ENCODE data around the gene FAM83F. TPM values are rescaled to one million over a fixed set of nuclear protein-coding genes. Genes with fewer than 3 reads are reported as not detected.
A peak's percentile ranks its signal among the peaks of the same experiment; 100 is the strongest.

Gene FAM83F
- total RNA-seq, 5 donors from 2014 or later (not counting 1 experiment from before 2014, with no cell fraction given) = 0.26 to 4.9 (median 0.79) TPM

DNA sequence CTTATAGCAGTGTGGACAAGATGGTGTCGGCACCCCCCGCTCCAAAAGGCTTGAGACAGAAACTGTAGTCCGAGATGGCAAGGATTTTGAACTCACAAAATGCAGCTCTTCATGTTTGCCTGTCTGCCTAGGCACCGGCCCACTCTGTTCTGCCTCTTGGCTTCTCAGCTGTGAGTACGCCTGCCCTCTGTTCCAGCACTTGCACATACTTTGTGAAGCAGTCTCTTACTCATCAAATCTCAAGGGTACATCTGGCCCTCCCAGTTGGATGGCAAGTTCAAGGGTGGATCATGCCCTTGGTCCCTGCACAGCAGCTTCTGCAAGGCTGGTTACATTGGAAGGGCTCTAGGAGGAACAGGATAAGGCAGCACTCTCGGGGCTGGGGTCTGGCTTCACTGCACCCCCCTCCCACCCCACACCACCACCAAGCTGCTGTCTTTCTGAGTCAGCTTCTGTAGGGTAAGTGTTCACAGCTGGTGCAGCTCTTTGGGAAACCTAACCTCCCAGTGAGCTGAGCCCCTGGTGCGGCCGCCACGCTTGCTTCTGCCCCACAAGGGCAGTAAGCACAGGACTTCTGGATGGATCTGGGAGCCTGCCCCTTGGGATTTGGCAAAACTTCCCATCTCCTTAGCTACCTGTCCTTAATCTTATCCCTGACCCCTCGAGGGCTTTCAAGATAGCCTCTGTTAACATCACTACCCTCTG lies 37.2 kb downstream of the FAM83F start:
- H3K9me3 ChIP-seq = no peaks in the 10 kb centered on the region
- no peak overlapping the region for H3K27ac ChIP-seq (ENCODE audit: low read length)
- Mint-ChIP-seq H3K4me1 (peaks cover 4 to 6% (median 4%) of the 10 kb centered on the region in 3 donors), H3K36me3 (no peaks in the 10 kb centered on the region), H3K9me3 (no peaks in the 10 kb centered on the region), H3K4me3 (no peak overlapping the region), H3K27ac (no peak overlapping the region), H3K27me3 (no peaks in the 10 kb centered on the region)
- POLR2A ChIA-PET = interaction anchor here (0.5 to 0.6 kb wide), 2 partner anchors 698 to 1043 kb away, joined by 3 to 5 read pairs; no protein-coding TSS in a partner anchor
- H3K27me3 ChIP-seq (replicated peaks in 1 of 2; ENCODE audit: control insufficient read depth in 2 of 2, extremely low read depth in 1 of 2, insufficient read depth in 2 of 2, low read length in 1 of 2) = peaks cover 0 to 27% of the 10 kb centered on the region in 2 experiments
- no peaks in the 10 kb centered on the region for H3K36me3 ChIP-seq (ENCODE audit: control insufficient read depth in 2 of 2, extremely low read depth in 1 of 2, insufficient read depth in 1 of 2, low read length in 1 of 2)
- DNase-seq = no peak
- CTCF ChIA-PET = no interaction called here
- 75% methylated on average over 4 of the region's 10 CpGs for WGBS (ENCODE audit: insufficient coverage)
- no peak overlapping the region for H3K4me3 ChIP-seq (ENCODE audit: control insufficient read depth in 1 of 2, extremely low read depth in 1 of 2, low read length in 1 of 2)
- H3K4me1 ChIP-seq (ENCODE audit: control insufficient read depth in 1 of 2, extremely low read depth in 1 of 2, insufficient read depth in 2 of 2, low read length in 2 of 2) = peaks cover 0 to 15% of the 10 kb centered on the region in 2 experiments
- no peak for ATAC-seq (replicated peaks in 1 of 4)

DNA sequence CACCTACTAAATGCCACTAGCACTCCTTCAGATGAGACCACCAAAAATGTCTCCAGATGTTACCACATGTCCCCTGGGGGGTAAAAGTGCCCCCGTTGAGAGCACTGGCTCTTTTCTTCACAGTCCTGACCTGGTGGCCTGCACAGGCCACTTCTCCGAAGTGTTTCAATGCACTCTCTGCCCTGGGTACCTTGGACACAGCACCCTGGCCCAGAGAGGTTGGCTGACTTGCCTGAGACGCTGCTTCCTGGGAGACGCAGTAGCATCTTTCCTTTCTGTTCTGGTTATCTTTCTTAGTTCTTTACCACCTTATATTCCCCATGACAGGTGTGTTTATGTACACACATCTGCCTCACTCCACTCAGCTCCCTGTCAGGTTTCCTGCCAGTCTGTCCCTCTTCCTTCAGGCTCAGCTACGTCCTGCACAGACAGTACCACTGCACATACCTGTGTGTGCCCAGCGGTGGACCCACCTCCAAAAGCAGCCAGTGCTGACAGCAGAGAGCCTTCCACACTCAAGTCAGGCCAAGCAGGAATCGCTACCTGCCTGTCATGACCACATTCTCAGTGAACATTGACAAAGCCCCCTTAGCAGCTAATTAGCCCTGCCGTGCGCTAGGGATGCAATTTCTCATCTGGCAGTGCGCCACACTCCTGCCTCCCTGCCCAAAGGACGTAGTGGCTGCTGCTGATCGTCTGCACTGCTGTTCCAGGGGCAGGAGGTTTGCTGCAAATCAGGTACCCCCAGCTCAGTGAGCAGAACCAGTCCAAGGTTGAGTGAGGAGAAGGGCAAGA lies 39.0 kb downstream of the FAM83F start:
- Histone ChIP-seq H3K27ac (ENCODE audit: low read length) (no peak overlapping the region), H3K36me3 (ENCODE audit: control insufficient read depth in 2 of 2, extremely low read depth in 1 of 2, insufficient read depth in 1 of 2, low read length in 1 of 2) (no peaks in the 10 kb centered on the region), H3K27me3 (replicated peaks in 1 of 2; ENCODE audit: control insufficient read depth in 2 of 2, extremely low read depth in 1 of 2, insufficient read depth in 2 of 2, low read length in 1 of 2) (peaks cover 0 to 42% of the 10 kb centered on the region in 2 experiments), H3K9me3 (no peaks in the 10 kb centered on the region), H3K4me1 (ENCODE audit: control insufficient read depth in 1 of 2, extremely low read depth in 1 of 2, insufficient read depth in 2 of 2, low read length in 2 of 2) (peaks cover 0 to 15% of the 10 kb centered on the region in 2 experiments), H3K4me3 (ENCODE audit: control insufficient read depth in 1 of 2, extremely low read depth in 1 of 2, low read length in 1 of 2) (no peak overlapping the region)
- Mint-ChIP-seq H3K4me1 (peaks cover 4 to 6% (median 4%) of the 10 kb centered on the region in 3 donors), H3K4me3 (no peak overlapping the region), H3K27me3 (peaks cover 0 to 11% of the 10 kb centered on the region in 2 donors), H3K27ac (no peak overlapping the region), H3K9me3 (no peaks in the 10 kb centered on the region), H3K36me3 (no peaks in the 10 kb centered on the region)
- DNase-seq (no peak), ATAC-seq (replicated peaks in 1 of 4) (no peak)
- ChIA-PET CTCF (no interaction called here), POLR2A (interaction anchor here in 1 of 2 donors (0.5 kb wide), 1 partner anchor 364 kb away, joined by 12 read pairs; no protein-coding TSS in a partner anchor)
- 79% methylated on average over 8 of the region's 12 CpGs for WGBS (ENCODE audit: insufficient coverage)

DNA sequence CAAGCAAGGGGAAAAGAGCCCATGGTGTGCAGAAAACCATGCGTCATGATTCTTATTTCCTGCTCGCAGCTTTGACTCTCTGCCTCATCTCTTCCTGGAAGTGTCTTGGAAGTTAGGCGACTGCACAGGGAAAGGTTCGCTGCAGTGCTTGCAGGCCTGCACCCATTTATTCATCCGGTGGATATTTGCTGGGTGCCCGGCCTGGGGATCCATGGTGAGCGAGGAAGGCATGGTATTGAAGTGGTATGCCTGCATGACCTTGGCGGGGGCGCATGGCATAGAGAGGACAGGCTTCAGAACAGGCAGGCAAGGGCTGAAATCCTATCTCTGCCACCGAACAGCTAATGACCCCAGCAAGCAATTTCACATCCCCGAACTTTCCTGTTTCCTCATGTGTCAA lies 40.6 kb downstream of the FAM83F start:
- no peaks in the 10 kb centered on the region for H3K36me3 Mint-ChIP-seq
- Histone ChIP-seq H3K4me1 (ENCODE audit: control insufficient read depth in 1 of 2, extremely low read depth in 1 of 2, insufficient read depth in 2 of 2, low read length in 2 of 2) (peaks cover 1 to 15% of the 10 kb centered on the region in 2 experiments), H3K27me3 (replicated peaks in 1 of 2; ENCODE audit: control insufficient read depth in 2 of 2, extremely low read depth in 1 of 2, insufficient read depth in 2 of 2, low read length in 1 of 2) (peaks cover 0 to 53% of the 10 kb centered on the region in 2 experiments), H3K27ac (ENCODE audit: low read length) (no peak overlapping the region), H3K36me3 (ENCODE audit: control insufficient read depth in 2 of 2, extremely low read depth in 1 of 2, insufficient read depth in 1 of 2, low read length in 1 of 2) (no peaks in the 10 kb centered on the region), H3K4me3 (ENCODE audit: control insufficient read depth in 1 of 2, extremely low read depth in 1 of 2, low read length in 1 of 2) (no peak overlapping the region), H3K9me3 (no peaks in the 10 kb centered on the region)
- H3K4me3 Mint-ChIP-seq = no peak overlapping the region
- 86% methylated on average over 11 of the region's 11 CpGs for WGBS (ENCODE audit: insufficient coverage)
- CTCF ChIA-PET = no interaction called here
- DNase-seq (no peak), ATAC-seq (replicated peaks in 1 of 4) (no peak)
- POLR2A ChIA-PET = no interaction called here
- peaks cover 4 to 6% (median 4%) of the 10 kb centered on the region in 3 donors for H3K4me1 Mint-ChIP-seq
- no peaks in the 10 kb centered on the region for H3K9me3 Mint-ChIP-seq
- H3K27me3 Mint-ChIP-seq = peaks cover 8 to 18% of the 10 kb centered on the region in 2 donors
- no peak overlapping the region for H3K27ac Mint-ChIP-seq

DNA sequence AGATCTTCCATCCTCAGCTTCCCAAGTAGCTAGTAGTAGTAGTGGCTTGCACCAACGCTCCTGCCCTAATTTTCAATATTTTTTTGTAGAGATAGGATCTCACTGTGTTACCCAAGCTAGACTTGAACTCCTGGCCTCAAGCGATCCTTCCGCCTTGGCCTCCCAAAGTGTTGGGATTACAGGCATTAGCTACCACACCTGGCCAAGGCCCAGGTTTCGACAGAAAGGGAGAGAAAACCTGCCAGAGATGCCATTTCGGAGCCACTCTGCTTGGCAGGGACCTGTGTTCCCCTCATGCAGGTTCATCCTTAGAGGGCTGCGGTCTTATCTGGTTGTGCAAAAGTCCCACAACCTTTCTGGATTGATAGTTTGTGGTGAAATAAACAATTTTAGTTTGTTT lies 41.4 kb downstream of the FAM83F start:
- CTCF ChIA-PET = interaction anchor here (0.5 to 1.2 kb wide), 3 partner anchors 469 to 539 kb away, joined by 3 read pairs; no protein-coding TSS in a partner anchor
- Histone ChIP-seq H3K27ac (ENCODE audit: low read length) (no peak overlapping the region), H3K4me1 (ENCODE audit: control insufficient read depth in 1 of 2, extremely low read depth in 1 of 2, insufficient read depth in 2 of 2, low read length in 2 of 2) (peaks cover 6 to 9% of the 10 kb centered on the region in 2 experiments), H3K9me3 (no peaks in the 10 kb centered on the region), H3K4me3 (ENCODE audit: control insufficient read depth in 1 of 2, extremely low read depth in 1 of 2, low read length in 1 of 2) (no peak overlapping the region), H3K36me3 (ENCODE audit: control insufficient read depth in 2 of 2, extremely low read depth in 1 of 2, insufficient read depth in 1 of 2, low read length in 1 of 2) (no peaks in the 10 kb centered on the region), H3K27me3 (replicated peaks in 1 of 2; ENCODE audit: control insufficient read depth in 2 of 2, extremely low read depth in 1 of 2, insufficient read depth in 2 of 2, low read length in 1 of 2) (peaks cover 0 to 53% of the 10 kb centered on the region in 2 experiments)
- Mint-ChIP-seq H3K27me3 (peaks cover 8 to 18% of the 10 kb centered on the region in 2 donors), H3K4me1 (peaks cover 0 to 4% (median 3%) of the 10 kb centered on the region in 3 donors), H3K36me3 (no peaks in the 10 kb centered on the region), H3K4me3 (no peak overlapping the region), H3K9me3 (no peaks in the 10 kb centered on the region), H3K27ac (no peak overlapping the region)
- POLR2A ChIA-PET = interaction anchor here in 1 of 2 donors (0.5 kb wide), 1 partner anchor 19 kb away, joined by 8 read pairs; no protein-coding TSS in a partner anchor
- DNase-seq (no peak), ATAC-seq (replicated peaks in 1 of 4) (no peak)
- WGBS (ENCODE audit: insufficient coverage) = 68% methylated on average over 4 of the region's 6 CpGs

DNA sequence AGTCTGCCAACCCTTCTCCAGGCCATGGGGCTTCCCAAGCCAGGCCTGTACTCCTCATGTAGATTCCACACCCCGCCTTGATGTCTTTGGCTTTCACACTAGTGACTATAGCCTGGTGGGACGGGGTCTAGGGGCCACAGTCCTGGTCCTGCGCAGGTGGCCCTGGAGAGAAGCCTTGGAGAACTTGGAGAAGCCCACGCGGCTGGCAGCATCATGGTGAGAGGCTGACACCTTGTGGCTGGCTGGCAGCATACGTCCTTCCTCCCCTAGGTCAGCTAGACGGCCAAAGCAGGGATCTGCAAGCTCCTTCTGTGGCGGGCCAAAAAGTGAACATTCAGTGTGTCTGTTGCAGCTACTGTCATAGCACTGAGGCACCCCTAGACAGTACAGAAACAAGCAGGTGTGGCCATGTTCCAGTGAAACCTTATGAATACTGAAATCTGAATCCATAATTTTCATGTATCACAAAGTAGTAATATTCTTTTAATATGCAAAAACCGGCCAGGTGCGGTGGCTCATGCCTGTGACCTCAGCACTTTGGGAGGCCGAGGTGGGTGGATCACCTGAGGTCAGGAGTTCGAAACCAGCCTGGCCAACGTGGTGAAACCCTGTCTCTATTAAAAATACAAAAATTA lies 42.0 kb downstream of the FAM83F start:
- ATAC-seq (replicated peaks in 1 of 4) = peak; percentile 51 to 80 (median 56)
- Mint-ChIP-seq H3K4me1 (peaks cover 0 to 4% (median 3%) of the 10 kb centered on the region in 3 donors), H3K9me3 (no peaks in the 10 kb centered on the region), H3K36me3 (no peaks in the 10 kb centered on the region), H3K27me3 (peaks cover 8 to 18% of the 10 kb centered on the region in 2 donors), H3K4me3 (no peak overlapping the region), H3K27ac (no peak overlapping the region)
- POLR2A ChIA-PET = interaction anchor here in 1 of 2 donors (0.5 kb wide), 2 partner anchors 19 to 95 kb away, joined by 4 to 8 read pairs; no protein-coding TSS in a partner anchor
- peaks cover 6 to 8% of the 10 kb centered on the region in 2 experiments for H3K4me1 ChIP-seq (ENCODE audit: control insufficient read depth in 1 of 2, extremely low read depth in 1 of 2, insufficient read depth in 2 of 2, low read length in 2 of 2)
- H3K27me3 ChIP-seq (replicated peaks in 1 of 2; ENCODE audit: control insufficient read depth in 2 of 2, extremely low read depth in 1 of 2, insufficient read depth in 2 of 2, low read length in 1 of 2) = peaks cover 0 to 54% of the 10 kb centered on the region in 2 experiments
- H3K36me3 ChIP-seq (ENCODE audit: control insufficient read depth in 2 of 2, extremely low read depth in 1 of 2, insufficient read depth in 1 of 2, low read length in 1 of 2) = no peaks in the 10 kb centered on the region
- peak in 25 of 35 experiments; percentile 11 to 69 (median 30) for DNase-seq
- no peaks in the 10 kb centered on the region for H3K9me3 ChIP-seq
- 42% methylated on average over 10 of the region's 13 CpGs for WGBS (ENCODE audit: insufficient coverage)
- no peak overlapping the region for H3K27ac ChIP-seq (ENCODE audit: low read length)
- H3K4me3 ChIP-seq (ENCODE audit: control insufficient read depth in 1 of 2, extremely low read depth in 1 of 2, low read length in 1 of 2) = no peak overlapping the region
- CTCF ChIA-PET = interaction anchor here in 1 of 2 donors (1.1 to 1.2 kb wide), 2 partner anchors 470 to 502 kb away, joined by 3 read pairs; no protein-coding TSS in a partner anchor

DNA sequence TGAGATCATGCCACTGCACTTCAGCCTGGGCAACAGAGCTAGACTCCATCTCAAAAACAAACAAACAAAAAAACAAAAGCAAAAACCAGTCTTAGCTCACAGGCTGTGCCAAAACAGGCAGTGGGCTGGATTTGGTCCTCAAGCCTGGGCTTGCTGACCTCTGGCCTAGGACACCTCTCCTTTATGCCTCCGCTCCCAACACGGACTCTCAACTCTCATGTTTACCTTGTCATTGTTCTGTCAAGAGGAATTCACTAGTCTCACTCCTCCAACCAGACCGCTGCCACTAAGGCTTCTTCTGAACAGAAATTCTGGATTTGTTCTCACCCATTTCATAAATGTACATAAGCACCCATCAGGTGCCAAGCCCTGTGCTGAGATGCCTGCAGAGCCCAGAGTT lies 42.6 kb downstream of the FAM83F start:
- ChIA-PET POLR2A (interaction anchor here in 1 of 2 donors (0.6 kb wide), 1 partner anchor 32 kb away, joined by 4 read pairs; no protein-coding TSS in a partner anchor), CTCF (interaction anchor here in 1 of 2 donors (0.6 kb wide), 1 partner anchor 536 kb away, joined by 3 read pairs; no protein-coding TSS in a partner anchor)
- H3K36me3 ChIP-seq (ENCODE audit: control insufficient read depth in 2 of 2, extremely low read depth in 1 of 2, insufficient read depth in 1 of 2, low read length in 1 of 2) = no peaks in the 10 kb centered on the region
- Mint-ChIP-seq H3K9me3 (no peaks in the 10 kb centered on the region), H3K4me1 (peaks cover 0 to 4% (median 3%) of the 10 kb centered on the region in 3 donors), H3K27me3 (peaks cover 8 to 18% of the 10 kb centered on the region in 2 donors), H3K27ac (no peak overlapping the region), H3K36me3 (no peaks in the 10 kb centered on the region), H3K4me3 (no peak overlapping the region)
- no peak overlapping the region for H3K27ac ChIP-seq (ENCODE audit: low read length)
- no peak for DNase-seq
- no peaks in the 10 kb centered on the region for H3K9me3 ChIP-seq
- H3K4me1 ChIP-seq (ENCODE audit: control insufficient read depth in 1 of 2, extremely low read depth in 1 of 2, insufficient read depth in 2 of 2, low read length in 2 of 2) = peaks cover 6 to 8% of the 10 kb centered on the region in 2 experiments
- ATAC-seq (replicated peaks in 1 of 4) = no peak
- no peak overlapping the region for H3K4me3 ChIP-seq (ENCODE audit: control insufficient read depth in 1 of 2, extremely low read depth in 1 of 2, low read length in 1 of 2)
- H3K27me3 ChIP-seq (replicated peaks in 1 of 2; ENCODE audit: control insufficient read depth in 2 of 2, extremely low read depth in 1 of 2, insufficient read depth in 2 of 2, low read length in 1 of 2) = peaks cover 0 to 57% of the 10 kb centered on the region in 2 experiments
- WGBS (ENCODE audit: insufficient coverage) = 80% methylated on average over 1 of the region's 3 CpGs

Data from T-cell (primary cell).